ENCODE measurements around the gene KCNK3. TPM values are rescaled to one million over a fixed set of nuclear protein-coding genes. Genes with fewer than 3 reads are reported as not detected.

Gene KCNK3
- total and polyA plus RNA-seq, 10 of the 15 experiments (the other 5 are each of a cell fraction or from before 2014, with no cell fraction given) = 0.13 TPM; not detected in 9

GRCh38 chr2:26767129-26767528 lies 74.6 kb downstream of the KCNK3 start:
- FAIRE-seq (no peak), ATAC-seq (no peak; the same call in 2 of the 3 replicates), DNase-seq (ENCODE audit: low read depth, low spot score) (no peak)
- RAD21 ChIA-PET (ENCODE audit: unreplicated experiment) = no interaction called here
- TF ChIP-seq SIN3A (IDR thresholded peaks at IDR 0.05; ENCODE audit: low read depth, low read length) (no peak), ZNF592 (IDR thresholded peaks at IDR 0.05) (no peak), ZNF384 (IDR thresholded peaks at IDR 0.05; ENCODE audit: borderline replicate concordance, low read depth, low read length) (no peak), PKNOX1 (IDR thresholded peaks at IDR 0.05) (peak; percentile 23; the same call in 1 of the 2 replicates), ZBED1 (IDR thresholded peaks at IDR 0.05; ENCODE audit: borderline replicate concordance) (no peak), ESRRA (IDR thresholded peaks at IDR 0.05; ENCODE audit: low read length) (no peak), ZZZ3 (IDR thresholded peaks at IDR 0.05; ENCODE audit: control insufficient read depth, insufficient read length, low read depth) (no peak), BHLHE40 (IDR thresholded peaks at IDR 0.05; ENCODE audit: borderline replicate concordance in 1 of 2, low read depth in 2 of 2, low read length in 1 of 2) (peak in 1 of 2 experiments; percentile 57; a peak in 1 of 4 replicates), NFXL1 (IDR thresholded peaks at IDR 0.05; ENCODE audit: borderline replicate concordance) (no peak), BCL11A (IDR thresholded peaks at IDR 0.05; ENCODE audit: low read depth, low read length) (no peak), USF1 (IDR thresholded peaks at IDR 0.05; ENCODE audit: borderline replicate concordance, extremely low read length, insufficient read depth, low read depth, low read length) (no peak)
- no peaks in the 10 kb centered on the region for H3K27me3 ChIP-seq (replicated peaks in 1 of 2; ENCODE audit: control insufficient read depth in 2 of 2, insufficient read depth in 2 of 2, low read length in 1 of 2)
- CTCF ChIA-PET = no interaction called here
- peaks cover 17% of the 10 kb centered on the region; the same call in 1 of the 2 replicates for H3K4me1 ChIP-seq (ENCODE audit: control insufficient read depth, insufficient read depth, low read length)
- no TSS peak for BruUV-seq (replicated peaks)
- H2AFZ ChIP-seq (ENCODE audit: control insufficient read depth, low read depth, low read length) = no peak overlapping the region
- SMC1A ChIA-PET (ENCODE audit: uncharacterized antibody, unreplicated experiment) = interaction anchor here (3.0 kb wide), 1 partner anchor 10 kb away, joined by 7 read pairs; no protein-coding TSS in a partner anchor
- POLR2A ChIA-PET = interaction anchor here (0.9 to 1.3 kb wide), 2 partner anchors 12 to 20 kb away, joined by 3 read pairs; no protein-coding TSS in a partner anchor
- H3K27ac ChIP-seq (ENCODE audit: control insufficient read depth, insufficient read depth) = no peak overlapping the region; the same call in 1 of the 2 replicates
- peaks cover 51% of the 10 kb centered on the region for H3K79me2 ChIP-seq (ENCODE audit: control insufficient read depth, insufficient read depth, low read length)
- intact Hi-C loops (cut with micrococcal nuclease; ENCODE audit: unreplicated experiment) = no loop called here
- WGBS (ENCODE audit: insufficient coverage, insufficient replicate concordance, low lambda C conversion rate, missing lambda C conversion rate) = 96% methylated on average over 5 of the region's 5 CpGs
- H4K20me1 ChIP-seq (ENCODE audit: control insufficient read depth, insufficient read depth) = no peaks in the 10 kb centered on the region
- in situ Hi-C loops (cut with MboI) = no loop called here
- no peaks in the 10 kb centered on the region; a peak in 2 of 4 replicates for H3K36me3 ChIP-seq (ENCODE audit: control insufficient read depth in 2 of 2, insufficient read depth in 2 of 2, low read length in 1 of 2)
- peak overlapping the region; percentile 24; the same call in 1 of the 2 replicates for H3K9ac ChIP-seq (ENCODE audit: control insufficient read depth, insufficient read depth, low read length)
- H3K9me3 ChIP-seq (replicated peaks; ENCODE audit: control insufficient read depth, insufficient read depth, low read length) = no peaks in the 10 kb centered on the region
- no peak overlapping the region for H3K4me3 ChIP-seq
- H3K4me2 ChIP-seq (ENCODE audit: control insufficient read depth, insufficient read depth) = peak overlapping the region; percentile 60
